Anterior cingulate cortex (tissue), 58 donors: ENCODE results near the gene TRPM2.

ENCODE experiments used
- DNase-seq, 58 donors: peaks; one replicate each; lab custom pipeline; 2025; lab: John Stamatoyannopoulos, UW

Gene TRPM2

GRCh38 chr21:44438531-44439210, 85.2 kb downstream of the TRPM2 start:
- DNase-seq: peak in 2 of 58 donors; percentile 7 to 9

DNA sequence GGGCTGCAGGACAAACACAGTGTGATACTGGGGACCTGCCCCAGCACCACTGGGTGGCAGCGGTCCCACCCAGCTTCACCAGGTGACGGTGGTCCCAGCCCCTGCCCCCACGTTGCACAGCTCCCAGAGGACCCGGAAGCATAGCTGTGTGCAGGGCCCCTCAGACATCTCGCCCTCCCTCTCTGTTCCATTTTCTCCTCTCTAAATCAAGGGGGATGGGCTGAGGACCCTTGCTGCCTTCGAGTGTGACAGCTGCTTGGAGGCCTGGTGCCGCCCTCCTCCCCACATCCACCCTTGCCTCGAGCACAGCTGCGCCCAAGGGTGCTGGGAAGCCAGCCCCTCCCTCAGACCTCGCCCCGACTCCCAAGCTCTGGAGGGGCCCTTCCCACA, 85.8 kb downstream of the TRPM2 start:
- no peak for DNase-seq

DNA sequence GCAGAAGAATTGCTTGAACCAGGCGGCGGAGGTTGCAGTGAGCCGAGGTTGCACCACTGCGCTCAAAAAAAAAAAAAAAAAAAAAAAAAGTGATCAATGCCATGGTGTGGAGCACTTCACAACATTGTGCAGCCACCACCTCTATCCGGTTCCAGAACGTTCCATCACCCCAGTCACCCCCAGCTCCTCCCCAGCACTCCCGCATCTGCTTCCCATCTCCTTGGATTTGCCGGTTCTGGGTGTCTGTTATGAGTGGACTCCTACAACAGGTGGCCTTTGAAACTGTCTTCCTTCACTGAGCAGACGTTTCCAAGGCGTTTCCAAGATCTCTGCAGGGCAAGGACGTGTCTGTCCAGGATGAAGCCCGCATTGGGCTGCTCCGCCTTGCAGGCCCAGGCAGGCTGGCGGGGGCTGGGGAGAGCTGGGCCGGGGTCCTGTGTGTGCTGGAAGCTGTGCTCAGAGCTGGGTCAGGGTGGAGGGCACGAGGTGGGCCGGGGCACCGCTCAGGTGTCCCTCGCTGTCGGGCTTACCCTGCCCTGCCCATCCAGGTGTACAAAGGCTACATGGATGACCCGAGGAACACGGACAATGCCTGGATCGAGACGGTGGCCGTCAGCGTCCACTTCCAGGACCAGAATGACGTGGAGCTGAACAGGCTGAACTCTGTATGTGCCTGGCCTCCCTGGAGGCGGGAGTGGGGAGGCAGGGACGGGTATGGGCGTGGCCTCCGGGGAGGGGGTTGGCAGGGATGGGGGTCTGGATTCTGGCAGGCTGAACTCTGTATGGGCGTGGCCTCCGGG, 87.0 kb downstream of the TRPM2 start:
- DNase-seq: no peak

- DNase-seq: no peak
These were observed 87.6 kb downstream of the TRPM2 start for GRCh38 chr21:44441041-44441400.

DNA sequence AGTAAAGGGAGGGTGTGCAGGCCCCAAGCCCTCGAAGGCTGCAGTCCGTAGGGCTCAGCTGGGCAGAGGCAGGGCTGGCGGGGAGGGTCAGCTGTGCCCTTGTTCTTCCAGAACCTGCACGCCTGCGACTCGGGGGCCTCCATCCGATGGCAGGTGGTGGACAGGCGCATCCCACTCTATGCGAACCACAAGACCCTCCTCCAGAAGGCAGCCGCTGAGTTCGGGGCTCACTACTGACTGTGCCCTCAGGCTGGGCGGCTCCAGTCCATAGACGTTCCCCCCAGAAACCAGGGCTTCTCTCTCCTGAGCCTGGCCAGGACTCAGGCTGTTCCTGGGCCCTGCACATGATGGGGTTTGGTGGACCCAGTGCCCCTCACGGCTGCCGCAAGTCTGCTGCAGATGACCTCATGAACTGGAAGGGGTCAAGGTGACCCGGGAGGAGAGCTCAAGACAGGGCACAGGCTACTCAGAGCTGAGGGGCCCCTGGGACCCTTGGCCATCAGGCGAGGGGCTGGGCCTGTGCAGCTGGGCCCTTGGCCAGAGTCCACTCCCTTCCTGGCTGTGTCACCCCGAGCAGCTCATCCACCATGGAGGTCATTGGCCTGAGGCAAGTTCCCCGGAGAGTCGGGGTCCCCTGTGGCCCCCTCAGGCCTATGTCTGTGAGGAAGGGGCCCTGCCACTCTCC, 88.3 kb downstream of the TRPM2 start:
- no peak for DNase-seq

DNA sequence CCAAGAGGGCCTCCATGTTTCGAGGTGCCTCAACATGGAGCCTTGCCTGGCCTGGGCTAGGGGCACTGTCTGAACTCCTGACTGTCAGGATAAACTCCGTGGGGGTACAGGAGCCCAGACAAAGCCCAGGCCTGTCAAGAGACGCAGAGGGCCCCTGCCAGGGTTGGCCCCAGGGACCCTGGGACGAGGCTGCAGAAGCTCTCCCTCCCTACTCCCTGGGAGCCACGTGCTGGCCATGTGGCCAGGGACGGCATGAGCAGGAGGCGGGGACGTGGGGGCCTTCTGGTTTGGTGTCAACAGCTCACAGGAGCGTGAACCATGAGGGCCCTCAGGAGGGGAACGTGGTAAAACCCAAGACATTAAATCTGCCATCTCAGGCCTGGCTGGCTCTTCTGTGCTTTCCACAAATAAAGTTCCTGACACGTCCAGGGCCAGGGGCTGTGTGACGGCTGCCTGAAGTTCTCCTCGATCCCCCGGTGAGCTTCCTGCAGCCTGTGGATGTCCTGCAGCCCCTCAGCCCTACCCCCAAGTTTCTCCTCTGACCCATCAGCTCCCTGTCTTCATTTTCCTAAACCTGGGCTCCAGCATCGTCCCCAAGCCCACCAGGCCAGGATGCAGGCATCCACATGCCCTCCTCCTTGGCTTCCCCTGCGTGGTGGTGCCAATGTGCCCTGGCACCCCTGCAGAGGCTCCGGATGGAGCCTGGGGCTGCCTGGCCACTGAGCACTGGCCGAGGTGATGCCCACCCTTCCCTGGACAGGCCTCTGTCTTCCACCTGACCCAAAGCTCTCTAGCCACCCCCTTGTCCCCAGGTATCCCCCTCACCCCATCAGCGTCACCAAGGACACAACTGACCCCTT, 89.1 kb downstream of the TRPM2 start:
- no peak for DNase-seq

DNA sequence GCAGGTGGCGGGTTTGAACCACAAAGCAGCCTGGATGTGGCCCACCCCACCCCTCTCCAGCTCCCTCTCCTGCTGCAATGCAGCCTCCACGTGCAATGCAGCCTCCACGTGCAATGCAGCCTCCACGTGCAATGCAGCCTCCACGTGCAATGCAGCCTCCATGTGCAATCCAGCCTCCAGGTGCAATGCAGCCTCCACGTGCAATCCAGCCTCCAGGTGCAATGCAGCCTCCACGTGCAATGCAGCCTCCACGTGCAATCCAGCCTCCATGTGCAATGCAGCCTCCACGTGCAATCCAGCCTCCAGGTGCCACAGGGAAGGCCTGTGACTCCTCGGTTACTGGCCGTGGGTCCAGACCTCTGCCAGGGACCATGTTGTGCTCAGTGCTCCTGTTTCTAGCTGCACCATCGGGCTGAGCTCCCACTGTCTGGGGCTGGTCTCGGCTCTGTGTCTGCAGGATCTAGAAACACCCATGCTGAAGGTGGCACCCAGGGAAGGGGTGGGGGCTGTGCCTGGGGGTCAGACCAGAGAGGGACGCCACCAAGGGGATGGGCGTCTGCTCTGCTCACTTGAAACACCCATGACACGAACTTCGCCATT, 90.0 kb downstream of the TRPM2 start:
- DNase-seq: no peak

GRCh38 chr21:44443891-44444285, 90.5 kb downstream of the TRPM2 start:
- DNase-seq: no peak

- DNase-seq: no peak
These were observed 91.0 kb downstream of the TRPM2 start for GRCh38 chr21:44444286-44444931.

DNA sequence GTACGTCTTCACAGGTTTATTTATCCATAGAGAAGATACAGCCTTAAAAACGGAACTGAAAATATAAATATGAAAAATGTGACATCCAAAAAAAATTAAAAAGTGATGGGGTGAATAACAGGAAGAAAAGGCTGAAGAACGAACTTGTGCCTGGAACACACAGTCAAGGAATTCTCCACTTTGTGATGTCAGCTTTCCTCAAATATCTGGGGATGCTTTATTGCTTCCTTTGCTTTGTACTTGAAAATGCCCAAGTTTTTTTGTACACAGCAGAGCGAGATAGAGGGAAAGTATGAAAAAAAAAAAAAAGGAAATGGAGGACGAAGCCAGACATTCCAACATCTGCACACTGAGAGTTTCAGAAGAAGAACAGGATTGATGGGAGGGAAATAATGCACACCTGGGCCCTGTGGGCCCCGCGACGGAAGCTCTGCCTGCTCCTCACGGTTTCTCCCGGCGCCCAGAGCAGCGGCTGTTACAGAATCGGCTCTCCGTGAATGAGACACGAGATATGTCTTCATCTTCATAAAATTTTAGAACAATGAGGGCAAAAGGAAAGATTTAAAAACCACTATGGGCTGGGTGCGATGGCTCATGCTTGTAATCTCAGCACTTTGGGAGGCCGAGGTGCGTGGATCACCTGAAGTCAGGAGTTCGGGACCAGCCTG, 91.9 kb downstream of the TRPM2 start:
- DNase-seq: no peak

DNA sequence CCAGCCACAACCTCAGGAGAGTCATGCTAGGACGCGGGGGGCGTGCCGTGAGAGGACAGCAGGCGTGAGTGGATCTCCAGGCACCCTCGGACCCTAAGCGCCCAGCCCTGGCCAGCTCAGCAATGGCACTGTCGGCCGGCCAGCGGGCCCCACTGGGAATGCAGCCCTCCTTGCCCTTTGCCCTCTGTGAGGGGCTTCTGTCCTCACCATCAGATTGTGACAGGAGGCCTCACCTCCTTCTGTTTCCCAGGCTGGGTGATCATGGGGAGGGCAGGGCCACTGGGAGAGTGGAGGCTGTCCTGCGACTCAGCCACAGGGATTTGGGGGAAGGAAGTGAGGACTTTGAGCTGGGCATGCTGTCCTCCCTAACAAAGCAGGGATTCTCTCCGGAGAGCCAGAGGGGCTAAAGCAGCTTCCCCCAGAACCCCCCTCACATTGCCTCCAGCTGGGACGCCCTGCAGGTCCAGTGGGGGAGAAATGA, 95.3 kb downstream of the TRPM2 start:
- no peak for DNase-seq

- no peak for DNase-seq
These were observed 96.3 kb downstream of the TRPM2 start for GRCh38 chr21:44449473-44450363.

- DNase-seq: no peak
These were observed 97.0 kb downstream of the TRPM2 start for GRCh38 chr21:44450402-44450801.

GRCh38 chr21:44450999-44451398, 97.6 kb downstream of the TRPM2 start:
- no peak for DNase-seq

- no peak for DNase-seq
These were observed 99.7 kb downstream of the TRPM2 start for GRCh38 chr21:44453120-44453519.

DNA sequence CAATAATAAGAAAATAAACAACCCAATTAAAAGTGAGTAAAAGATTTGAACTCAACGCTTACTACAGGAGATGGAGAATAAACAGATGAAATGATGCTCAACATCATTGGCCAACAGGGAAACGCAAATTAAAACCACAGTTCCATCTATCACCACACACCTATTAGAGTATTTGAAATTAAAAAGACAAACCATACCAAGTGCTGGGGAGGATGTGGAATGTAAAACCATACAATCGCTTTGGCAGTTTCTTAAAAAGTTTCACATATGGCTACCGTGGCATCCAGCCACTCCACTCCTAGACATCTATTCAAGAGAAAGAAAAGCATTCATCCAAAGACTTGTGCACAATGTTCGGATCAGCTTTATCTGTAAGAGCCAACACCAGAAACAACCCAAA, 100.6 kb downstream of the TRPM2 start:
- no peak for DNase-seq

DNA sequence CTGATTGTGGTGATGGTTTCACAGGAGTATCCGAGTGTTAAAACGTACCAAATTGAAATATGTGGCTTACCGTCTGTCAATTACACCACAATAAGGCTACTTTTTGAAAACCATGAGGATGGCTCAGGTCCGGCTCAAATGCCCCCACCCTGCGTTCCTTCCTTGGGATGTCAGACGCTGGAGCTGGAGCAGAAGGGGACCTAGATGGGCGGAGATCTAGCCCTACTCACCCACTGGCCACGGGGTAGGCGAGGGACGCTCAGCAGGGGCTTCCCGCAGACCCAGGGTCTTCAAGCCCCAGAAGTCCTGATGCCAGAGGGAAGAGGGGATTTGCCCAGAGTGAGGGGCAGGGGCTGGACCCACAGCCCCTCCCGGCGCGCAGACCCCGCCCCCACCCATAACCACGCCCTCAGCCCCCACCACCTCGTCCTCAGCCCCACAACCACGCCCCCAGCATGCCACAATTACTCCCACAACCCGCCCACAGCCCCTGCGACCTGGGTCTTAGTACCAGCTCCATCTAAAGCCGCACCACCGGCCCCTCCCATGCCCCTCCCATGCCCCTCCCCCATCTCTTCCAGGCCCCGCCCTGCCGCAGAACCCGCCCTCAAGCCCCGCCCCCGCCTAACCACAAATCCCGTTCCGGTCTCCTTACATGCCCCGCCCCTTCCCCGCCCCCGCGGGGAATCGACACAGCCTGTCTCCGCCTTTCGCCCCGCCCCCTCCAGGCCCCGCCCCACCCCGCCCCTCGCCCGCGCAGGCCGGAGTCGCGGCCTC, 101.5 kb downstream of the TRPM2 start, which contains the start of gene LRRC3:
Gene LRRC3, plus strand, starts transcription at position 764 of the 777 bp plus-strand sequence. CDS start 1,135 bp downstream, outside the sequence.
- peak in 10 of 58 donors; percentile 2 to 49 (median 26) for DNase-seq
